Endothelial cell (in vitro differentiated cells): ENCODE results near the gene SPOP. TPM values are rescaled to one million over a fixed set of nuclear protein-coding genes. Genes with fewer than 3 reads are reported as not detected.
"Not testable (repeated sequence)": the region's sequence is repeated elsewhere in the genome, so short reads cannot be mapped to it uniquely, and the experiment has no call there.

Source experiments
- DNase-seq: peaks from one replicate; pipeline ENCODE4 v3.0.0; 2021; ENCODE audit warnings: low spot score
- H3K27ac Mint-ChIP-seq: one replicate; pipeline ENCODE4 v1.8.0; 2021; ENCODE audit warnings: mixed read lengths, inconsistent platforms; ENCODE audit not compliant: unreplicated experiment
- H3K27me3 Mint-ChIP-seq: one replicate; pipeline ENCODE4 v1.8.0; 2021; ENCODE audit warnings: mild to moderate bottlenecking, moderate library complexity, mixed read lengths, inconsistent platforms; ENCODE audit not compliant: unreplicated experiment
- H3K36me3 Mint-ChIP-seq: one replicate; pipeline ENCODE4 v1.8.0; 2021; ENCODE audit warnings: mild to moderate bottlenecking, low read depth, mixed read lengths, inconsistent platforms; ENCODE audit not compliant: unreplicated experiment
- H3K4me1 Mint-ChIP-seq: one replicate; pipeline ENCODE4 v1.8.0; 2021; ENCODE audit warnings: mild to moderate bottlenecking, mixed read lengths, inconsistent platforms; ENCODE audit not compliant: unreplicated experiment
- H3K4me3 Mint-ChIP-seq: one replicate; pipeline ENCODE4 v1.8.0; 2021; ENCODE audit warnings: mild to moderate bottlenecking, mixed read lengths, inconsistent platforms; ENCODE audit not compliant: unreplicated experiment
- H3K9me3 Mint-ChIP-seq: one replicate; pipeline ENCODE4 v1.8.0; 2021; ENCODE audit warnings: mixed read lengths, inconsistent platforms; ENCODE audit not compliant: unreplicated experiment
- CTCF ChIP-seq: fragments of 200-600 bp; sonication (generic); IDR thresholded peaks from one replicate; pipeline ENCODE4 v1.5.0; 2021; ENCODE audit warnings: antibody characterized with exemption; ENCODE audit not compliant: unreplicated experiment
- total RNA-seq: library from RNA; stranded (reverse); fragmentation: NEBNext Ultra II Directional; extraction: Animal tissue kit (Norgen Biotek cat#: 25700); gene quantifications from one replicate; pipeline ENCODE4 v1.2.1, GENCODE V29; 2021; ENCODE audit not compliant: unreplicated experiment

Gene SPOP
- total RNA-seq, 1 donor from 2014 or later: 55.6 TPM

- no peaks in the 10 kb centered on the region for H3K9me3 Mint-ChIP-seq
- peaks cover 5% of the 10 kb centered on the region for H3K27me3 Mint-ChIP-seq
- no peak overlapping the region for H3K4me3 Mint-ChIP-seq
- H3K36me3 Mint-ChIP-seq: peaks cover 9% of the 10 kb centered on the region
- DNase-seq: no peak
- TF ChIP-seq CTCF: no peak
- no peak overlapping the region for H3K27ac Mint-ChIP-seq
- H3K4me1 Mint-ChIP-seq: no peaks in the 10 kb centered on the region
These were observed 125.7 kb downstream of the SPOP start for GRCh38 chr17:49552070-49552751.

GRCh38 chr17:49551221-49552069 lies 126.5 kb downstream of the SPOP start:
- TF ChIP-seq CTCF: no peak
- no peak overlapping the region for H3K27ac Mint-ChIP-seq
- no peaks in the 10 kb centered on the region for H3K9me3 Mint-ChIP-seq
- DNase-seq: no peak
- no peaks in the 10 kb centered on the region for H3K4me1 Mint-ChIP-seq
- H3K27me3 Mint-ChIP-seq: peaks cover 5% of the 10 kb centered on the region
- H3K36me3 Mint-ChIP-seq: peaks cover 9% of the 10 kb centered on the region
- H3K4me3 Mint-ChIP-seq: no peak overlapping the region

- not testable (repeated sequence) for H3K36me3 Mint-ChIP-seq, H3K4me3 Mint-ChIP-seq, H3K4me1 Mint-ChIP-seq, H3K27me3 Mint-ChIP-seq, H3K9me3 Mint-ChIP-seq, DNase-seq, H3K27ac Mint-ChIP-seq
These were observed 127.1 kb downstream of the SPOP start for GRCh38 chr17:49550764-49551163.

- Mint-ChIP-seq H3K27ac (no peak overlapping the region), H3K4me1 (no peaks in the 10 kb centered on the region), H3K9me3 (no peaks in the 10 kb centered on the region), H3K36me3 (peaks cover 9% of the 10 kb centered on the region), H3K4me3 (no peak overlapping the region), H3K27me3 (peaks cover 5% of the 10 kb centered on the region)
- DNase-seq: no peak
- no peak for TF ChIP-seq CTCF
These were observed 127.9 kb downstream of the SPOP start for GRCh38 chr17:49549691-49550678.

- H3K4me3 Mint-ChIP-seq: no peak overlapping the region
- peaks cover 9% of the 10 kb centered on the region for H3K36me3 Mint-ChIP-seq
- no peaks in the 10 kb centered on the region for H3K9me3 Mint-ChIP-seq
- no peaks in the 10 kb centered on the region for H3K4me1 Mint-ChIP-seq
- TF ChIP-seq CTCF: no peak
- H3K27me3 Mint-ChIP-seq: peaks cover 5% of the 10 kb centered on the region
- DNase-seq: no peak
- H3K27ac Mint-ChIP-seq: no peak overlapping the region
These were observed 128.6 kb downstream of the SPOP start for GRCh38 chr17:49549311-49549605.

Other genes with a start within 250 kb of the SPOP start
- 4.5 TPM for gene NGFR, start 182.8 kb downstream of the SPOP start, total RNA-seq
- gene NXPH3, start 102.2 kb downstream of the SPOP start, total RNA-seq: 6.6 TPM
- gene SLC35B1, start 29.9 kb upstream of the SPOP start, total RNA-seq: 84.3 TPM
- gene FAM117A, start 86.0 kb upstream of the SPOP start, total RNA-seq: 9.2 TPM
- gene KAT7, start 110.6 kb upstream of the SPOP start, total RNA-seq: 307 TPM
- gene TAC4, start 170.0 kb upstream of the SPOP start, total RNA-seq: not detected